NCI-H82 treated with DMSO at 0.1 percent for 48 hours (cell line): ENCODE results near the gene CD8A.

ENCODE experiments used
- DNase-seq: peaks from one replicate; lab custom pipeline; 2025; ENCODE audit not compliant: unreplicated experiment; lab: John Stamatoyannopoulos, UW

CD8A gene

DNA sequence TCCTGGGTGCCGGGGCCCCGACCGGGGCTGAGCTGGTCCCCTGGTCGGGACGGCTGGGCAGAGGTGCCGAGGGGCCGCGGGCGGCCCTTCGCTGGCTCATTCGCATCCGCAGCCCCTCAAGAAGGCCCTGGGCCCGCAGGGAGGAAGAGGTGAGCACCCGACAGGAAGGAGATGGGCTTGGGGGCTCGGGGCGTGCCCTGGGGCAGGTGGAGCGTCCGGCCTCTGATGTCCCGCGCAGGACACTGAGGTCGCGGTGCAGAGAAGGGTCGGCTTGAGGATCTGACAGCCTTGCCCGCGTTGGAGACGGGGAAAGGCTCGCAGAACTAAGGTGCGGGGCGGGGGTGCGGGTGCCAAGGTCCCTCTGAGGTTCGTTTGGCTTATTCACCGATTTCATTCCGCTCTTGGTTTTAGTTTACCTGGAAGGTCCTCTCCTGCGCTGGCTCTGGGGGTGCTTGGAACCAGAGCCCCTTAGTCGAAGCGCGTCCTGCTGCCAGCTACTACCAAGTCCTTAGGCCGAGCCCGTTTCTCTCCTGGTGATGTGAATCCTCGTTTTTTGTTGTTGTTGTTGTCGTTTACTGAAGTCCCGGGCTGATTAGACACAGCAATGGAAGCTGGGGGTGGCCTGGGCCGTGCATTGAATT, 18.9 kb upstream of the CD8A start:
- DNase-seq = no peak

DNA sequence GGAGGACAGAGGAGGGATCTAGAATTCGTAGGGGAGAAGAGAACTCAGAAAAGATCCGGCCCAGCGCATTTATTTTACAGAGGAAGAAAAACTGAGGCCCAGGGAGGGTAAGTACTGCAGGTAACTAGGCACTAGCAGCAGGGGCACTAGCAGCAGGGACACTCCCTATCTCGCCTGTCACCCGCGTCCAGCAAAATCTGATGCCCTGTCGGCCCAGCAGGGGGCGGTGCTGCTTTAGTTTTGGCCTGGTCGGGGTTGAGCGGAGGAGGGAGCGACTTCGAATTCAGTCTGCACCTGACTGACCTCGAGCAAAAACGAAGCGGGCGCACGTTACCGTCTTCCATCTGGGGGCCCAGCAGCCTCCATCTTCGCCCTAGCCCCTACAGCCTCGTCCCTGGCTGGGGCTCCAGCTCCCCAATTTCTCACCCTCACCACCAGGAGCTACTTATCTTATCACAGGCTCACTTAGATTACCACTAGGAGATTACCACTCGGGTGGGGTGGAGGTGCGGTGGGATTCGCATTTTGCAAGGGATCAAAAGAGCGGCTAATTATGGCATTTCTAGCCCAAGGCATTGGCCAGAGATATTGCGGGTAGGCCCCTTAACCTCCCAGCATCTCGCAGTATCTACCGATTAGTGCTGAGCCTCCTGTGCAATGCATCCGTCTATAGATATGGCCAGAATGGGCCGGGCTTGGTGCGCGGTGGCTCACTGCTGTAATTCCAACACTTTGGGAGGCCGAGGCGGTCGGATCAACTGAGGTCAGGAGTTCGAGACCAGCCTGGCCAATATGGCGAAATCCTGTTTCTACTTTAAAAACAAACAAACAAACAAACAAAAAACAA, 17.8 kb upstream of the CD8A start:
- peak; percentile 77 for DNase-seq

DNA sequence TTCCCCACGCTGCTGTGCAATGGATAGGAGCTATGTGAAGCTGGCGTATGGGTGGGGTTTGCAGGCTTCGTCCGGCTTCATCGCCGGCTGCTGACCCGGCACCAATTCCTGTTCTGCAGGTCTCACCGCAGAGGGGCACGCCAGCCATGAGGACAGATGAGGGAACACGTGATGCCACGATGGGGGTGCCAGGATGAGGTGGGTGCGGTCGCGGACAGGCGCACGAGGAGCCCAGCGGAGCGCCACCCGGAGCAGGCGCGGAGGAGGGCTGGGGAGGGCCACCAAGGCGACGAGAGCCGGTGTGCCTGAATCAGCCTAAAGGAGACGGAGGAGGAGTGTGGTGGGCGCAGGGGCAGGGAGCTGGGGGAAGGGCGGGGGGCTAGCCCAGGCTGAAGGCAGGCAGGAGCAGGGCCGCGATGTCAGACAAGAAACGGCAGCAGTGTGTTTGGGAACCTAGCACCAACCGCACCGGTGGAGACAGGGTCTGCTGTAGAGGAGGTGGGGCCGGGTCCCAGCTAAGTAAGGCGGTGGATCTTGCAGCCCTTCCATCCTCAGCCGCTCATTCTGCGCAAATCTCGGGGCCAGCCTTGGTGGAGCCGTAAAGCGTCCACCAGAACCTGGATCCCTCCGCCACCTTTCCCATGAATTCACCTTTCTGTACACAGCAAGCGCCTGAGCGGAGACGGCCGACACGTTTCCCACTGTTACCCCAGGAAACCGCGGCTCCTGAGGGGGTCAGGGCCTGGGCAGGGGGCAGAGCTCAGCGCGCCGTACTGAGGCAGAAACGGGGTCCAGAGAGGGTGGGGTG, 17.0 kb upstream of the CD8A start:
- DNase-seq = no peak

DNA sequence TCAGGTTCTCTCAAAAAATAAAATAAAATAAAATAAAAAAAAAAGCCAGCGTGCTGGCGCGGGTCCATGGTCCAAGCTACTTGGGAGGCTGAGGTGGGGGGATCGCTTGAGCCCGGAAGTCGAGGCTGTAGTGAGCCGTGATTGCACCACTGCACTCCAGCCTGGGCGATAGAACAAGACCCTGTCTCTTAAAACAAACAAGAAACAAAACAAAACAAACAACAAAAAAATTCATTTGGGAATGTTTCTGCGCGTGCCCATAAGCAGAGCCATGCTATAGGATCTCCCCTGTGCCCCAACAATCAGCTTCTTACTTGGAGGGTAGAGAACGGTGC, 16.4 kb upstream of the CD8A start:
- DNase-seq = no peak

DNA sequence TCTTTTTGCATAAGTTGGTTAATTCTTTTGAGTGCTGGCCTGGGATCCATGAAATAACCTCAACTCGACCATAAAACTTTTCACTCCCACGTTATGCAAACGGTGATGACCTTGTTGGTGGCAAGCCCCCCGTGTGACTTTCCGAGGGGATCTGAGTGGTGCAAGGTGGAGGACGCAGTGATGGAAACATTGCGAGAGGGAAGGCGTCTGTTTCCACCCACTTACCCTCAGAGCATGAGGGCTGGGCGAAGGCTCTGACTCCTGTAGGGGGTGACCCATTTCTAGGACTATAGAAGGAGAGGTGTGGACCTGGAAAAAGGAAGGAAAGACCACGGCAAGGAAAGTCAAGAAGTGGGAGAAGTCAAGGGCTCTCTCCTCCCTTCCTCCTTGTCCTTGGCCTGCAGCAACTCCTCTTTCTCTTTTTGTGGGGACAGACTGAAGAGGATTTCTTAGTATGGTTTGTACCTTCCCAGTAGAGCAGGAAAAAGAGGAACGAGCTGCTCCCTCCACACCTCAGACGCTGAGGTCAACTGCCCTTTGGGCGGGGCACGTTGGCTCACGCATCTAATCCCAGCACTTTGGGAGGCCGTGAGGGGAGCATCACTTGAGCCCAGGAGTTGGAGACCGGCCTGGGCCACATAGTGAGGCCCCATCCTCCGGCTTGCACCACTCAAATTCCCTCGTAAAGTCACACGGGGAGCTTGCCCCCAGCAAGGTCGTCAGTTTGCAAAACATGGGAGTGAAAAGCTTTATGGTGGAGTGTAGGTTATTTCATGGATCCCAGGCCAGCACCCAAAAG, 15.5 kb upstream of the CD8A start:
- no peak for DNase-seq

DNA sequence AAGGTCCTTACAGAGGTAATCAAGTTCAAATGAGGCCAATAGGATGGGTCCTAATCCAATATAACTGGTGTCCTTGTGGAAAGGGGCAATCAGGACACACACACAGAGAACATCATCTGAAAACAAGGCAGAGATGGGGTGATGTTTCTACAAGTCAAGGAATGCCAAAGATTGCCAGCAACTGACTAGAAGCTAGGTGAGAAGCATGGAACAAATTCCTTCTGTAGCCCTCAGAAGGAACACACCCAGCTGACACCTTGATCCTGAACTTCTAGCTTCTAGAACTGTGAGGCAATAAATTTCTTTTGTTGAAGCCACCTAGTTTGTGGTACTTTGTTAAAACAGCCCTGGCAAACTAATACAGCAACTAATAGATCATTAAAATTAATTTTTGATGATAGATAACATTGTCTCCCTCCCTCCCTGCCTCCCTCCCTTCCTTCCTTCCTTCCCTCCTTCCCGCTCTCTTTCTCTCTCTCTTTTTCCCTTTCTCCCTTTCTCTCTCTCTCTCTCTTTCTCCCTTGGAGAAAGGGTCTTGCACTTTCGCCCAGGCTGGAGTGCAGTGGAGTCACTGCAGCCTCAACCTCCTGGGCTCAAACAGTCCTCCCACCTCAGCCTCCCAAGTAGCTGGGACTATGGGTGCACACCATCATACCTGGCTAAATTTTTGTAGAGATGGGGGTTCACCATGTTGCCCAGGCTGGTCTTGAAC, 10.3 kb upstream of the CD8A start:
- DNase-seq = no peak

DNA sequence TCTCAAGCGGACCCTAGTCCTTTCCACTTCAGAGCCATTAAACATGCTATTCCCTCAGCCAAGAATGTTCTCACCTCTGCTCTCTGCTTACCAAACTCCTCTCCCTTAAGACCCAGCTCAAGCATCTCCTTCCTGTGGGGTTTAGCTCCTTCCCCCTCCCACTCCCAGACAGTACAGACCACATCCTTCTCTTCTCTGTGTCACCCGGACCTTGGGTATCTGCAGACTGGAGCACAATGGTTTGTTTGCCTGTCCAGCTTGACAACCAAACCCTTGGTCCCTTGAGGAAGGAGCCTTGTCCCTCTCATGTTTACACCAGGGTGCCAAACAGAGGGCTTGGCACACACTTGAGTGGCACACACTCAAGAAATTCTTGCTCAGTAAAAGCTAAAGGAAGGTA, 4.1 kb upstream of the CD8A start:
- DNase-seq = no peak

DNA sequence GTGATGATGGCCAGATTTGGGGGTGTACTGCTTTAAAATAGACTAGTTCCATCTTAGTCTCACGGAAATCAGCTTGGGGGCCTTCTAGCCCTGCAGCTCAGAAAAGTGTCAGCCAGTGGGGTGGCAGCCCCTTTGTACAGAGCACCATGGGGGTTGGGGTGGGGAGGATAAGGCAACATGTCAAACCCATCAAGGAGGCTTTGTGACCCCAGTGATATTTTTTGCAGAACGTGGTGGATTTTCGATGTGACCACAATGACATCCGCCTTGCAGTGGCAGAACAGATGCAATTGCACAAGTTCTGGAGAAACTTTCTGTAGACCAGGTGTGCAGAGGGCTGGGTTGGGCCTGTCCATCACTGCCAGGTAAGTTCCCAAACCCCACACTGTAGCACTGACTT, 3.0 kb upstream of the CD8A start:
- no peak for DNase-seq

DNA sequence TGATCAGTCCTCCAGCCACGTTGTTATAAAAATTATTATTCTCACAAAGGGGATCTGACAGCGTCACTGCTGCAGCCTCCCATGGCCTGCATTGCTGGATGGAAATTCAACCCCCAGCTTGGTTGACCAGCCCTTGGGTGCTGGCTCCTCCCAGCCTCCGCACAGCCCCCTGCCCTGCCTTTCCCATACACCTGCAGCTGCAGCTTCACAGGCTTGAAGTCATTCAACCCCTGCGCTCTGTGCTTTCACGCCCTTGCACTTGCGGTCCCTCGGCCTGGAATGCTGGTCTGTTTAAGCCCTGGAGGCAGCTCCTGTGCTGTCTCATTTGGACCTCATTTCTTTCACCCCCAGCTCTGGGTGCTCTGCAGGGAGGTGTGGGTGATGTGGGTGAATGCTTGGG, 860 bp upstream of the CD8A start:
- no peak for DNase-seq

DNA sequence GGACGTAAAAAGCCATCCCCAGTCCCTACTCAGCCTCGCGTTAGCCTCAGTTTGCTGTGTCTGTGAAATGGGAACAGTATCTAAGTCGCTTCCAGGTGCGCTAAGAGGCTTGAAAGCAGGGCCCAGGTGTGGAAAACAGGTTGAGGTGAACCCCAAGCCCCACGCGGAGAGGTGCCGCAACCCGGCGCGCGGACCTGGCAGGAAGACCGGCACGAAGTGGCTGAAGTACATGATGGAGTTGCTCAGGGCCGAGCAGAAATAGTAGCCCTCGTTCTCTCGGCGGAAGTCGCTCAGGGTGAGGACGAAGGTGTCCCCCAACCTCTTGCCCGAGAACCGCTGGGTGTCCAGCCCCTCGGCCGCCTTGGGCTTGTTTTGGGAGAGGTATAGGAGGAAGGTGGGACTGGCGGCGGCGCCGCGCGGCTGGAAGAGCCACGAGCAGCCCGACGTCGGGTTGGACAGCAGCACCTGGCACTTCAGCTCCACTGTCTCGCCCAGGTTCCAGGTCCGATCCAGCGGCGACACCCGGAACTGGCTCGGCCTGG, 508 bp downstream of the CD8A start:
- no peak for DNase-seq

DNA sequence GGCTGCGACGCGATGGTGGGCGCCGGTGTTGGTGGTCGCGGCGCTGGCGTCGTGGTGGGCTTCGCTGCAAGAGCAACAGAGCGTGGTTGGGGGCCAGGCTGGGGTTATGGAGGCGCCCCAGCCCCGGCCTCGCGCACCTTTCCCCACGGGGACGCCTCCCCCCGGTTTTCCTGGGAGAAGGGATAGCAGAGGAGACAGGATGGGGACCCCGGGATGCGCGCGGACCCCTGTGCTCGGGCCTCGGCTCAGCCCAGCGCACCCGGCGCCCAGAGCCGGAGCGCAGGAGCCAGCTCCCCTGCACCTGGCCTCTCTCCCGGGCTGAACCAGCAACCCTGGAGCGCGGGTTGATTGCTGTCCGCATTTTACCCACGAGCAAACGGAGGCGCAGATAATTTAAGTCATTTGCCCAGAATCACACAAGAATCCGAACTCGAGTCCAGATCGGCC, 1.0 kb downstream of the CD8A start:
- DNase-seq = no peak

DNA sequence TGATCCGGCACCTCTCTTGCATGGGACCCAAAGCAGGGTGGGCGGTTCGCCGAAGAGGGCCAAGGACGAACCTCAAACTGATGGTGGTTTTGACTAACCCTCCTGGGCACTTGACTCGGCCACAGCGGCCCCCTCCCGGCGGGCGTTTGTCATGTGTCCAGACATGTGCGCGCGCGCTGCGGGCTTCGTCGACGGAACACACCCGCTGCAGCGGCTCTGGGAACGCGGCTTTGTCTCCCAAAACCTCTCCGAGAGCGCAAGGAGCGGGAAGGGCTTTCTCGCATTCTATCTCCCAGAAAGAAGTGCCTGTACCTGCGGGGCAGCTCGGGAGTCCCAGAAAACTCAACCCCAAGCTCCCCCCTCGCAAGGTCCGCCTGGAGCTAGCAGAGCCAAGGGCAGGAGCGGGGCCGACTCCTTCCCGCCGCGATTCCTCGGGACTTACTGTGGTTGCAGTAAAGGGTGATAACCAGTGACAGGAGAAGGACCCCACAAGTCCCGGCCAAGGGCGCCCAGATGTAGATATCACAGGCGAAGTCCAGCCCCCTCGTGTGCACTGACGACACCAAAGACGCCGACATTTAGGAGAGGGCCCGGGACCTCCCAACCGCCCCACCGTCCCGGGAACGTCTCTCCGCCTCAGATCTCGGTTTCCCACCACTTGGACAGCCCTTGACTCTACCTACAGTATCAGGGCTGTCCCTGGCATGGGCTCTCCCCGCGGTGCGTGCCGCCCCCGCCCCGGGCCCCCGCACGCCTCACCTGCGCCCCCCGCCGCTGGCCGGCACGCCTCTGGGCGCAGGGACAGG, 1.6 kb downstream of the CD8A start:
- no peak for DNase-seq

DNA sequence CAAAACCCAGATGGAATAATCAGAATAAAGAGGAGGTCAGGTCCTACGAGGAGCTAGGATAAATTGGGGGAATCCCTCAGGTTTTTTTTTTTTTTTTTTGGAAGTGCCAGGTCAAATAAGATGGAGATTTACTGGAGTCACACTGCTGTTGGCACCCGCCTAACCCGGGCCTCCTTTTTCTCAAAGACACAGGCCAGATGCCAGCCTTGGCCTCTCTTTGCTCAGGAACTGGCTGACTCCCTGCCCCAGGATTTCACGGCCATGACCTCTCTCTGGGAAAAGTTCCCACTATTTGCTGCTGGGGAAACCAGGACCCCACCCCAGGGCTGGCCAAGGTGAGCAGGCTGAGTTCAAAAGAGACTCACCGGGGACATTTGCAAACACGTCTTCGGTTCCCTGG, 2.5 kb downstream of the CD8A start:
- no peak for DNase-seq

DNA sequence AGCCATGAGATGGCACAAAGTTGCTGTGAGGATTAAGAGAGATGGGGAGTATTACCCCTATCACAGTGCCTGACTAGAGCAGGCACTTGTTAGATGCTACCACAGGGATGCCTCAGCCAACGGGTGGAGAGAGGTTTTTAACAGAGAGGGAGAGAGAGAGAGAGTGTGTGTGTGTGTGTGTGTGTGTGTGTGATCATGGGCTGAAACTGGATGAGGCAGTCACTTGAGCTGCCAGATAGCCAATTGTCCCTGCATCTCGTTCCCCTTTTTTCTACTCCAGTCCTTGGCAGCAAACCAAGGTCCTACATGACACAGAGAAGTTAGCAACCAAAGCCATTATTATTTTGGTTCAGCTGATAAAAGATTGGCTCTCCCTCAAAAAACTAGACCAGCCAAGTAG, 3.0 kb downstream of the CD8A start:
- no peak for DNase-seq

DNA sequence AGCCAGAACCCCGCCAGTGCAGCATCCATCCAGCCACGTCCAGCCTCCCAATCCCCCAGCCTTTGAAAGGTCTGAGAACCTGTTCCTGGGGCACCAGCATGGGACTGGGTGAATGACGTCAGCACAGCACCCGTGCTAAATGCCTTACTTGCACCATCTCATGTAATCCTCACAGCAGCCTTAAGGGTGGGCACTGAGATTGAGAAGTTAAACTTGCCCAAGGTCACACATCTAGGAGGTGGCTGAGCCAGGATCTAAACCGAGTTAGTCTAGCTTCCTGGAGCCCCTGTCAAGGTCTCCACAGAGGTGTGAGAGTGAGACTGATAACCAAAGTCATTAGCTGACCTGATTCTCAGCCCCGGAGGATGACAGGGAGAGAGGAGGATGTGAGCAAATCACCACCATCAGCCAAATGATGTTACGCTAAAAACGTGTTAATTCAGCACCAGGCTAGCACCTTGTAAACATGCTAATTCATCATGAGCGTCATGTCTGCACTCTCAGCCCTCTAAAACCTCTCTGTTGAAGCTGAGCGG, 4.6 kb downstream of the CD8A start:
- DNase-seq = no peak

DNA sequence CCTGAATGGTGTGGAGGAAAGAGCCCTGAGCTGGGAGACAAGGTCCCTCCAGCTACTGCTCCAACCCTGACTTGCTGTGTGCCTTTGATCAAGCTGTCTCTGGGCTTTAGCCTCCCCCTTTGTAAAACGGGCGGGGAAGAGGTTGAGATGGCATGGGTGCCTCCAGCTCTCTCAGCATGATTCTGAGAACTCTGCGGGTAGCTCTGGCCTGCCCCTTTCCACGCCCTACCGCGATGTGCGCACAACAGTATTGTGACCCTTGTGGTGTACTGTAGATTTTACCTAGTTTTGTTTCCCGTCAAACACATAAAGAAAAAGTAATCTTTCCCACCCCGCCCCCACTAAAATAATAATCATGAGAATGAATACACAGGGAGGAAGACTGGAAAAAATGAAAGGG, 5.3 kb downstream of the CD8A start:
- no peak for DNase-seq

DNA sequence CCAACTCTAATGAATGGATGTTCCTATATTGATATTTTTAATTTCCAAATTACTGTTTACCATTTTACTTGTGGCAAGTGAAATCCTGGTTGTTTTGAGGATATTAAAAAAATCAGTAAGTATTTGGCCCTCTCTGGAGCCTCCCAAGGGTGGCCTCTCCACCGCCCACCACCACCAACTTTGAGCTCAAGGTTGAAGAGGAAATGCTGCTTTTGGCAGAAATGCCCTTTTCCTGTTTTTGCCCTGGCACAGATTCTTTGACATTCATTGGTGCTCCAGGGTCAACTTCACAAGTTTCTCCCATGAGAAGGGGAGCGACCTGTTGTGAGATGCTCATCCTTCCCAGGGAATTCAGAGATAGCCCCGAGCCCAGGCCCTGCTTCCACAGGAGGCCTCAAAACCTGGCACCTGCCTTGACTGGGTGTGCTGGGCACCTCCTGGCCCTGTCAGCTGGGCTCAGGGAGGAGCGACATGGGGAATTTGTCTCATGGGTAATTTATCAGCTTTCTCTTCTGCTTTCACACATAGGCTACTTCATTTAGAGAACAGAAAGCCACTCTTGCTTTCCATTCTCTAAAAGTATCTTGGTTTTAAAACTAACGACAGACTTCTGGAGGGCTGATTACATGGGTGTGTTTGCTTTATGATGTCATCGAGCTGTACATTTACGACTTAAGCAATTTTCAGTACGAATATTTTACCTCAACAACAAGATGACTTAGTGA, 6.9 kb downstream of the CD8A start:
- DNase-seq = no peak

DNA sequence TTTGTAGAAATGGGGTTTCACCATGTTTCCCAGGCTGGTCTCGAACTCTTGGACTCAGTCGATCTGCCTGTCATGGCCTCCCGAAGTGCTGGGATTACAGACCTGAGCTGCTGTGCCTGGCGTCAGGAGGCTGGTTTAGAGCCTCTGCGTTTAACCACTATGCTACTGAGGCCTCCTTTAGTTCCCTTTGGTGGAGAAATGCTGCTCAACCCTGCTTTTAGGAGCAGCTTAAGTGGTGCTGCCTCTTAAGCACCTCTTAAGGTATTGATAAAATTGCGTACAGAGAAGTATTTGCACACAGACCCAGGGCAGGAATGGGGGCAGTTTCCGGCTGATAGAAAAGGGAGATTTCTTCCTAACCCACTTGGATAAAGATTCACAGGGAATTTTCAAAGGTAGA, 8.0 kb downstream of the CD8A start:
- no peak for DNase-seq

DNA sequence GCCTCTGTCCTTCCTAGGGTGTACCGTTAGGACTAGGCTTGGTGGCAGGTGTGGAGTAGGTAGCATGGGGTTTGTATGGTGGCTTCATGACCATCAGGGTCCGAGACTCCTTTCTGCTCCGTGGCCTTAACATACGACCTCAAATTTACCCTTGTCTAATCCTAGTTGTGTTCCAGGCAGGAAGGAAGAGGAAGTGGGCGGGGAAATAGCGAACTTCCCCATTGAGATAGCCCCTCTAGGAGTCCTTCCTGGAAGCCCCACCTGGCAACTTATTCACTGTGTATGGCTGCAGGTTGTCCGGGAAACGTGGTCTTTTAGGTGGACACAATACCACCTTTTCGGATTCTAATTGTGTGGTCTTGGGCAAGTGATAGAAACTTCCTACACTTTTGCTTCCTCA, 9.3 kb downstream of the CD8A start:
- DNase-seq = no peak
